Measurements from ENCODE around the gene BSDC1. TPM values are rescaled to one million over a fixed set of nuclear protein-coding genes. Genes with fewer than 3 reads are reported as not detected.

Gene BSDC1
- 34.3 and 51.9 TPM in 2 replicates for total RNA-seq

GRCh38 chr1:32394141-32394889, at the start of gene BSDC1:
BSDC1 (minus strand) TSS chr1:32394441; CDS start chr1:32394414, 27 bp downstream.

GRCh38 chr1:32362474-32363313, 31.5 kb downstream of the BSDC1 start, which contains the start of the genes FAM229A and TSSK3:
FAM229A (minus strand) TSS chr1:32362485; CDS start chr1:32362091, 394 bp downstream.
TSSK3 (plus strand) TSS chr1:32362539; CDS start chr1:32362702, 163 bp downstream.

GRCh38 chr1:32335790-32336590, 58.3 kb downstream of the BSDC1 start, which contains the start of gene MARCKSL1:
MARCKSL1 (minus strand) TSS chr1:32336233; CDS start chr1:32336033, 200 bp downstream.

Other genes with a start within 250 kb of the BSDC1 start
- 44.2 and 46.2 TPM in 2 replicates for gene TXLNA, start 214.8 kb downstream of the BSDC1 start, total RNA-seq
- gene CCDC28B, start 193.8 kb downstream of the BSDC1 start, total RNA-seq = 9.0 and 10.8 TPM in 2 replicates
- 0.94 and 4.3 TPM in 2 replicates for gene IQCC, start 188.8 kb downstream of the BSDC1 start, total RNA-seq
- not detected in 2 replicates for gene DCDC2B, start 185.4 kb downstream of the BSDC1 start, total RNA-seq
- 7.2 and 13.5 TPM in 2 replicates for gene TMEM234, start 172.1 kb downstream of the BSDC1 start, total RNA-seq
- 421 and 448 TPM in 2 replicates for gene EIF3I, start 172.0 kb downstream of the BSDC1 start, total RNA-seq
- gene FAM167B, start 147.2 kb downstream of the BSDC1 start, total RNA-seq = not detected in 2 replicates
- gene LCK, start 143.2 kb downstream of the BSDC1 start, total RNA-seq = 0.84 and 0.86 TPM in 2 replicates
- gene HDAC1, start 102.4 kb downstream of the BSDC1 start, total RNA-seq = 70.8 and 91.0 TPM in 2 replicates
- 11.9 and 18.0 TPM in 2 replicates for gene MARCKSL1, start 58.2 kb downstream of the BSDC1 start, total RNA-seq
- gene FAM229A, start 32.0 kb downstream of the BSDC1 start, total RNA-seq = 1.2 and 1.5 TPM in 2 replicates
- not detected in 2 replicates for gene TSSK3, start 31.9 kb downstream of the BSDC1 start, total RNA-seq
- gene ZBTB8B, start 70.6 kb upstream of the BSDC1 start, total RNA-seq = not detected in 2 replicates
- gene ZBTB8A, start 145.0 kb upstream of the BSDC1 start, total RNA-seq = 4.1 and 4.9 TPM in 2 replicates

All from hair follicular keratinocyte (primary cell).